Ishikawa (cell line): Measurements from ENCODE around the gene PDSS2.

ENCODE experiments used
- EP300 ChIP-seq: IDR thresholded peaks from 2 replicates; pipeline ENCODE4 v1.6.1; 2012; ENCODE audit warnings: borderline replicate concordance
- ZBTB7A ChIP-seq: IDR thresholded peaks from 2 replicates; pipeline ENCODE4 v1.6.1; 2012; ENCODE audit warnings: low read depth
- TF ChIP-seq, protein P1 (sequence below): IDR thresholded peaks from 2 replicates; pipeline ENCODE4 v1.6.1; 2012

DNA sequence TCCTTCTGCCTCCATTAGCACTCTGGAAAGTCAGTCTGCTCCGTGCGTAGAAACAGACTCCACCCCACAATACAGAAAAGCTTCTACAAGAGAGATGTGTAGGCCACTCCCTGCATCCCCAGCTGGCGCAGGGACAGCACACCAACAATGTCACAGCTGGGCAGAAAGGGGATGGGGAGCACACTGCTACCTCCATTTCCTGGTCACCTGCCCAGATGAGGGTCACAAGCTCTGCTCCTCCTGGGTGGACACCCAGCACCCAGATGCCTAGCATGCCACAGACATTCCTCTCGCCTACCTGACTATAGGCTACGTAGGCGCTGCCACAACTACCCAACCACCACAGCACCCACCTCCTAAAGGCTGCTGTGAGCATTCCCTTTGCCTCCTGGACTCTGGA, 356.3 kb downstream of the PDSS2 start:
- TF ChIP-seq, protein P1, sequence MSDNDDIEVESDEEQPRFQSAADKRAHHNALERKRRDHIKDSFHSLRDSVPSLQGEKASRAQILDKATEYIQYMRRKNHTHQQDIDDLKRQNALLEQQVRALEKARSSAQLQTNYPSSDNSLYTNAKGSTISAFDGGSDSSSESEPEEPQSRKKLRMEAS, result 0 out of 2 replicates have a peak, but pooled peaks have one; percentile 25
- TF ChIP-seq EP300 (0 out of 2 replicates have a peak, but pooled peaks have one; percentile 18), ZBTB7A (no peak)
